CD14-positive monocyte (primary cell): ENCODE results near the gene SPO11. TPM values are rescaled to one million over a fixed set of nuclear protein-coding genes. Genes with fewer than 3 reads are reported as not detected.

Experiments used
- DNase-seq, 3 donors: peaks; one replicate each; pipeline ENCODE4 v3.0.0-alpha.2; 2011 to 2022
- H2AFZ ChIP-seq: 2 replicates; pipeline ENCODE4 v1.6.0; 2012; ENCODE audit warnings: mild to moderate bottlenecking, low read depth, low read length, inconsistent platforms; ENCODE audit not compliant: insufficient read depth, poor library complexity, severe bottlenecking
- H3K27ac ChIP-seq, 2 donors: 1 replicate in 1 of 2; 2 replicates in 1 of 2; pipeline ENCODE4 v1.5.1; 2012 to 2013; ENCODE audit warnings: low read length in 2 of 2, control low read depth in 1 of 2, inconsistent platforms in 1 of 2, low read depth in 1 of 2, mild to moderate bottlenecking in 1 of 2
- H3K27me3 ChIP-seq, 2 donors: one replicate each; pipeline versions ENCODE4 v1.6.0 to v1.6.1; 2011 to 2013; ENCODE audit warnings: low read length in 2 of 2; ENCODE audit not compliant: control insufficient read depth in 2 of 2, insufficient read depth in 2 of 2
- H3K36me3 ChIP-seq, 2 donors: replicated peaks in 1 of 2; 1 replicate in 1 of 2; 2 replicates in 1 of 2; pipeline versions ENCODE4 v1.5.1 to v1.6.1; 2012 to 2013; ENCODE audit warnings: low read length in 2 of 2, control low read depth in 1 of 2, inconsistent platforms in 1 of 2, mild to moderate bottlenecking in 1 of 2; ENCODE audit not compliant: insufficient read depth in 2 of 2, control insufficient read depth in 1 of 2
- H3K4me1 ChIP-seq, 2 donors: 1 replicate in 1 of 2; 2 replicates in 1 of 2; pipeline versions ENCODE4 v1.5.1 to v1.6.1; 2012 to 2013; ENCODE audit warnings: low read length in 2 of 2, control low read depth in 1 of 2, inconsistent platforms in 1 of 2, mild to moderate bottlenecking in 1 of 2, moderate library complexity in 1 of 2; ENCODE audit not compliant: insufficient read depth in 2 of 2, control insufficient read depth in 1 of 2
- H3K4me2 ChIP-seq: replicated peaks from 2 replicates; pipeline ENCODE3; 2012; ENCODE audit warnings: low read length, moderate library complexity, mild to moderate bottlenecking; ENCODE audit not compliant: poor library complexity, severe bottlenecking; ENCODE audit errors: extremely low read depth
- H3K4me3 ChIP-seq, 3 experiments: fragments of 200-600 bp in 1 of 3; sonication (generic) in 1 of 3; replicated peaks in 1 of 3; 1 replicate in 2 of 3; 2 replicates in 1 of 3; pipeline ENCODE4 v1.5.1; 2011 to 2013; ENCODE audit warnings: low read length in 3 of 3, mild to moderate bottlenecking in 3 of 3, control low read depth in 2 of 3, low read depth in 2 of 3, inconsistent platforms in 1 of 3, moderate library complexity in 1 of 3
- H3K79me2 ChIP-seq: 2 replicates; pipeline ENCODE4 v1.6.0; 2012; ENCODE audit warnings: mild to moderate bottlenecking, control low read depth, inconsistent platforms, low read length, moderate library complexity; ENCODE audit not compliant: insufficient read depth
- H3K9ac ChIP-seq: 2 replicates; pipeline ENCODE4 v1.6.0; 2017; ENCODE audit warnings: low read length, mild to moderate bottlenecking; ENCODE audit not compliant: insufficient read depth, poor library complexity, severe bottlenecking
- H3K9me3 ChIP-seq, 2 donors: replicated peaks in 1 of 2; 1 replicate in 1 of 2; 2 replicates in 1 of 2; pipeline versions ENCODE4 v1.5.1 to v1.6.1; 2012 to 2013; ENCODE audit warnings: low read length in 2 of 2, control low read depth in 1 of 2; ENCODE audit not compliant: control insufficient read depth in 1 of 2, insufficient read depth in 1 of 2
- H4K20me1 ChIP-seq: 2 replicates; pipeline ENCODE4 v1.6.0; 2012; ENCODE audit warnings: mild to moderate bottlenecking, low read length, control low read depth, moderate library complexity; ENCODE audit not compliant: insufficient read depth
- H3K27ac Mint-ChIP-seq, 7 donors: one replicate each; pipeline ENCODE4 v1.8.0; 2020; ENCODE audit warnings: mild to moderate bottlenecking in 7 of 7, mixed read lengths in 7 of 7, moderate library complexity in 6 of 7, inconsistent platforms in 2 of 7
- H3K27me3 Mint-ChIP-seq, 3 donors: one replicate each; pipeline ENCODE4 v1.8.0; 2021 to 2022; ENCODE audit warnings: low read depth in 3 of 3, mild to moderate bottlenecking in 3 of 3, mixed read lengths in 3 of 3, moderate library complexity in 3 of 3, inconsistent platforms in 1 of 3
- H3K36me3 Mint-ChIP-seq, 2 donors: one replicate each; pipeline ENCODE4 v1.8.0; 2020; ENCODE audit warnings: mixed read lengths in 2 of 2, inconsistent platforms in 1 of 2, mild to moderate bottlenecking in 1 of 2
- H3K4me1 Mint-ChIP-seq: one replicate; pipeline ENCODE4 v1.8.0; 2020; ENCODE audit warnings: mild to moderate bottlenecking, mixed read lengths
- H3K4me3 Mint-ChIP-seq, 2 donors: one replicate each; pipeline ENCODE4 v1.8.0; 2020; ENCODE audit warnings: mild to moderate bottlenecking in 2 of 2, mixed read lengths in 2 of 2, moderate library complexity in 1 of 2
- H3K9me3 Mint-ChIP-seq, 7 donors: one replicate each; pipeline ENCODE4 v1.8.0; 2020 to 2022; ENCODE audit warnings: mixed read lengths in 7 of 7, mild to moderate bottlenecking in 6 of 7, moderate library complexity in 6 of 7, inconsistent platforms in 2 of 7
- CTCF ChIP-seq: fragments of 200-600 bp; IDR thresholded peaks from one replicate; pipeline ENCODE4 v1.8.0; 2022; ENCODE audit warnings: antibody characterized with exemption, mild to moderate bottlenecking
- WGBS: methylation state at CpG from one replicate; pipeline ENCODE4 v1.1.5; 2013; ENCODE audit warnings: missing lambda C conversion rate; ENCODE audit not compliant: insufficient coverage; 5-methylcytosine and 5-hydroxymethylcytosine counted together
- intact Hi-C, 2 donors: fragments of 100-400 bp; cut with micrococcal nuclease; formaldehyde crosslinking; loops; one replicate each; pipeline versions ENCODE4 v1.15.0 to v1.15.1; 2023
- polyA plus RNA-seq, 3 donors: library from polyadenylated mRNA; depleted of rRNA in 1 of 3; unstranded in 2 of 3; stranded (reverse) in 1 of 3; fragments of 300-500 nt in 2 of 3; fragments of >200 nt in 1 of 3; fragmentation: Illumina TruSeq in 2 of 3; gene quantifications; 1 replicate in 2 of 3; 2 replicates in 1 of 3; pipeline ENCODE4 v1.2.3, GENCODE V29; 2012 to 2021

The SPO11 gene
- polyA plus RNA-seq, 3 donors = not detected

- Mint-ChIP-seq H3K4me1 (peaks cover 53% of the 10 kb centered on the region), H3K27me3 (peaks cover 2 to 15% (median 7%) of the 10 kb centered on the region in 3 donors), H3K9me3 (peaks cover 0 to 5% (median 0%) of the 10 kb centered on the region in 7 donors), H3K4me3 (peak overlapping the region; percentile 71 to 83), H3K36me3 (peaks cover 27 to 33% of the 10 kb centered on the region in 2 donors), H3K27ac (peak overlapping the region in 6 of 7 donors; percentile 54 to 86 (median 79))
- peak overlapping the region; percentile 85 for H2AFZ ChIP-seq
- WGBS = 6% methylated on average over 45 of the region's 52 CpGs
- peak overlapping the region; percentile 2 to 72 (median 23) for H3K4me3 ChIP-seq
- H4K20me1 ChIP-seq = peaks cover 31% of the 10 kb centered on the region
- H3K27ac ChIP-seq = peak overlapping the region; percentile 47 to 61
- TF ChIP-seq CTCF = no peak
- H3K4me2 ChIP-seq = peak overlapping the region; percentile 84
- H3K4me1 ChIP-seq = peaks cover 49 to 61% of the 10 kb centered on the region in 2 donors
- no peaks in the 10 kb centered on the region for H3K9me3 ChIP-seq
- H3K9ac ChIP-seq = peak overlapping the region; percentile 62
- peak in 1 of 3 donors; percentile 59 for DNase-seq
- H3K27me3 ChIP-seq = no peaks in the 10 kb centered on the region
- peaks cover 31% of the 10 kb centered on the region for H3K79me2 ChIP-seq
- intact Hi-C loops = loop anchor here (2.0 to 10.0 kb wide), 5 partner anchors 41 to 205 kb away; no protein-coding TSS in a partner anchor
- H3K36me3 ChIP-seq = peaks cover 16 to 19% of the 10 kb centered on the region in 2 donors
These were observed 60.3 kb downstream of the SPO11 start for GRCh38 chr20:57389695-57390603.

GRCh38 chr20:57390604-57391438, 61.2 kb downstream of the SPO11 start, which contains the start of gene RBM38:
TSS of gene RBM38 (plus strand) at chr20:57391396. CDS start at chr20:57391582, 186 bp downstream.
- H3K36me3 Mint-ChIP-seq = peaks cover 31 to 33% of the 10 kb centered on the region in 2 donors
- Histone ChIP-seq H3K27ac (peak within 1 kb of the TSS; percentile 51 to 67), H3K27me3 (no peaks in the 10 kb centered on the region), H3K9me3 (no peaks in the 10 kb centered on the region), H3K4me2 (peak within 1 kb of the TSS; percentile 91), H3K4me1 (peaks cover 45 to 55% of the 10 kb centered on the region in 2 donors), H3K9ac (peak within 1 kb of the TSS; percentile 69), H3K4me3 (peak within 1 kb of the TSS; percentile 67 to 84 (median 68)), H3K36me3 (peaks cover 25 to 27% of the 10 kb centered on the region in 2 donors), H2AFZ (peak within 1 kb of the TSS; percentile 85), H3K79me2 (peaks cover 40% of the 10 kb centered on the region), H4K20me1 (peaks cover 39% of the 10 kb centered on the region)
- 19% methylated on average over 77 of the region's 78 CpGs for WGBS
- H3K9me3 Mint-ChIP-seq = peaks cover 0 to 5% (median 0%) of the 10 kb centered on the region in 7 donors
- peak; percentile 37 to 62 (median 62) for DNase-seq
- peak within 1 kb of the TSS; percentile 90 to 93 for H3K4me3 Mint-ChIP-seq
- TF ChIP-seq CTCF = no peak
- intact Hi-C loops = loop anchor here (2.0 to 10.0 kb wide), 3 partner anchors 40 to 84 kb away; no protein-coding TSS in a partner anchor
- H3K4me1 Mint-ChIP-seq = peaks cover 52% of the 10 kb centered on the region
- H3K27ac Mint-ChIP-seq = peak within 1 kb of the TSS; percentile 34 to 92 (median 75)
- H3K27me3 Mint-ChIP-seq = peaks cover 3 to 12% (median 4%) of the 10 kb centered on the region in 3 donors
